Esophagus squamous epithelium (tissue), 5 donors: Measurements from ENCODE around the gene STAT6. TPM values are rescaled to one million over a fixed set of nuclear protein-coding genes. Genes with fewer than 3 reads are reported as not detected.

ENCODE experiments used
- DNase-seq: peaks from one replicate; lab custom pipeline; 2025; lab: John Stamatoyannopoulos, UW
- H3K27ac ChIP-seq, 4 donors: fragments of 200-600 bp; sonication (generic); one replicate each; pipeline ENCODE4 v1.5.1; 2016 to 2019; ENCODE audit warnings: mild to moderate bottlenecking in 1 of 4
- H3K27me3 ChIP-seq, 4 donors: fragments of 200-600 bp; sonication (generic); 1 replicate in 3 of 4; 2 replicates in 1 of 4; pipeline versions ENCODE4 v1.5.1 to v1.6.0; 2017 to 2021; ENCODE audit warnings: antibody characterized with exemption in 1 of 4
- H3K36me3 ChIP-seq, 3 donors: fragments of 200-600 bp; sonication (generic); one replicate each; pipeline ENCODE4 v1.5.1; 2016 to 2019
- H3K4me1 ChIP-seq, 3 donors: fragments of 200-600 bp; sonication (generic); one replicate each; pipeline ENCODE4 v1.5.1; 2017 to 2019
- H3K4me3 ChIP-seq, 4 donors: fragments of 200-600 bp; sonication (generic); 1 replicate in 3 of 4; 2 replicates in 1 of 4; pipeline ENCODE4 v1.5.1; 2016 to 2019; ENCODE audit warnings: mild to moderate bottlenecking in 2 of 4, moderate library complexity in 1 of 4
- H3K9me3 ChIP-seq, 3 donors: fragments of 200-600 bp; sonication (generic); one replicate each; pipeline ENCODE4 v1.5.1; 2016 to 2019
- CTCF ChIP-seq, 6 experiments: fragments of 450-650 bp in 4 of 6; fragments of 200-600 bp in 2 of 6; sonication (generic) in 2 of 6; IDR thresholded peaks; one replicate each; pipeline ENCODE4 v1.5.1; 2016 to 2019; ENCODE audit warnings: antibody characterized with exemption in 6 of 6, mild to moderate bottlenecking in 4 of 6, moderate library complexity in 4 of 6
- POLR2A ChIP-seq, 4 donors: fragments of 450-650 bp; IDR thresholded peaks; one replicate each; pipeline ENCODE4 v1.6.1; 2017; ENCODE audit warnings: antibody characterized with exemption in 4 of 4, mild to moderate bottlenecking in 4 of 4, moderate library complexity in 3 of 4
- WGBS, 2 donors: methylation state at CpG; one replicate each; pipeline ENCODE4 v1.1.5; 2018; 5-methylcytosine and 5-hydroxymethylcytosine counted together
- intact Hi-C: fragments of 100-400 bp; cut with DNase I; formaldehyde crosslinking; loops from one replicate; pipeline ENCODE4 v1.15.0; 2022
- total RNA-seq, 4 donors: library from RNA; depleted of rRNA; stranded (reverse); fragments of >200 nt; gene quantifications; one replicate each; pipeline ENCODE4 v1.1.0, GENCODE V29; 2016
- donor health status: DM: yes; HTN: yes; CAD: no.

The STAT6 gene
- total RNA-seq, 4 donors from 2014 or later: 72.7 to 138 (median 102) TPM

- TF ChIP-seq CTCF (IDR thresholded peaks at IDR 0.05): no peak
- no peak for TF ChIP-seq POLR2A (IDR thresholded peaks at IDR 0.05)
- WGBS, 2 donors: 33 to 39% methylated on average over 2 of the region's 4 CpGs
- peak overlapping the region; percentile 76 to 100 (median 98) for H3K27ac ChIP-seq
- no peak for DNase-seq
- intact Hi-C loops: no loop called here
- no peaks in the 10 kb centered on the region for H3K9me3 ChIP-seq
- H3K27me3 ChIP-seq: no peaks in the 10 kb centered on the region
- peaks cover 19 to 67% (median 28%) of the 10 kb centered on the region in 3 donors for H3K36me3 ChIP-seq
- peaks cover 50 to 89% (median 66%) of the 10 kb centered on the region in 3 donors for H3K4me1 ChIP-seq
- peak overlapping the region in 1 of 4 donors; percentile 38 for H3K4me3 ChIP-seq
Observed at GRCh38 chr12:57092876-57093414, 18.2 kb downstream of the STAT6 start.

- DNase-seq: no peak
- intact Hi-C loops: no loop called here
- peaks cover 54 to 89% (median 66%) of the 10 kb centered on the region in 3 donors for H3K4me1 ChIP-seq
- H3K27me3 ChIP-seq: no peaks in the 10 kb centered on the region
- H3K9me3 ChIP-seq: no peaks in the 10 kb centered on the region
- WGBS, 2 donors: 55 to 57% methylated on average over 4 to 5 of the region's 5 CpGs
- peak overlapping the region in 3 of 4 donors; percentile 97 to 100 (median 98) for H3K27ac ChIP-seq
- H3K4me3 ChIP-seq: peak overlapping the region in 1 of 4 donors; percentile 1
- TF ChIP-seq POLR2A (IDR thresholded peaks at IDR 0.05) (no peak), CTCF (IDR thresholded peaks at IDR 0.05) (no peak)
- H3K36me3 ChIP-seq: peaks cover 15 to 62% (median 28%) of the 10 kb centered on the region in 3 donors
Observed at GRCh38 chr12:57092529-57092862, 18.7 kb downstream of the STAT6 start.

- Histone ChIP-seq H3K27ac (peak overlapping the region; percentile 88 to 100 (median 98)), H3K4me3 (peak overlapping the region in 2 of 4 donors; percentile 85 to 93), H3K4me1 (peaks cover 54 to 89% (median 65%) of the 10 kb centered on the region in 3 donors), H3K36me3 (peaks cover 9 to 56% (median 26%) of the 10 kb centered on the region in 3 donors), H3K9me3 (no peaks in the 10 kb centered on the region), H3K27me3 (no peaks in the 10 kb centered on the region)
- DNase-seq: no peak
- TF ChIP-seq POLR2A (IDR thresholded peaks at IDR 0.05) (no peak), CTCF (IDR thresholded peaks at IDR 0.05) (no peak)
- 70 to 76% methylated on average over 13 to 20 of the region's 25 CpGs for WGBS, 2 donors
- intact Hi-C loops: no loop called here
Observed at GRCh38 chr12:57091638-57092528, 19.3 kb downstream of the STAT6 start.

DNA sequence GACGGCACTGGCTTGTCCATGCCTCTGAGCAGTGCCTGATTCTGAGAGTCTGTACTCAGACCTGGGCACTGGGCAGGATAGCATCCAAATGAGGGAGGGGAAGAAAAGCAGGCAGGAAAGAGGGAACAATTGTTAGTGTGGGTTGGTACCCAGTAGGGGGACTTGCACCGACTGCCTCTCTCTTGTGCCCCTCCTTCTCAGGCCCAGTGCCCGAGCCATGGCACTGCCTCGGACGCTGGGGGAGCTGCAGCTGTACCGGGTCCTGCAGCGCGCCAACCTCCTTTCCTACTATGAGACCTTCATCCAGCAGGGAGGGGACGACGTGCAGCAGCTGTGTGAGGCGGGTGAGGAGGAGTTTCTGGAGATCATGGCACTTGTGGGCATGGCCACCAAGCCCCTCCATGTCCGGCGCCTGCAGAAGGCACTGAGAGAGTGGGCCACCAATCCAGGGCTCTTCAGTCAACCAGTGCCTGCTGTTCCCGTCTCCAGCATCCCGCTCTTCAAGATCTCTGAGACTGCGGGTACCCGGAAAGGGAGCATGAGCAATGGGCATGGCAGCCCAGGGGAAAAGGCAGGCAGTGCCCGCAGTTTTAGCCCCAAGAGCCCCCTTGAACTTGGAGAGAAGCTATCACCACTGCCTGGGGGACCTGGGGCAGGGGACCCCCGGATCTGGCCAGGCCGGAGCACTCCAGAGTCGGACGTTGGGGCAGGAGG lies 20.1 kb downstream of the STAT6 start:
- 34 to 63% methylated on average over 8 to 13 of the region's 22 CpGs for WGBS, 2 donors
- no peaks in the 10 kb centered on the region for H3K9me3 ChIP-seq
- H3K27ac ChIP-seq: peak overlapping the region; percentile 88 to 100 (median 98)
- DNase-seq: no peak
- H3K4me3 ChIP-seq: peak overlapping the region; percentile 85 to 93 (median 86)
- H3K27me3 ChIP-seq: no peaks in the 10 kb centered on the region
- H3K4me1 ChIP-seq: peaks cover 54 to 89% (median 61%) of the 10 kb centered on the region in 3 donors
- intact Hi-C loops: no loop called here
- TF ChIP-seq CTCF (IDR thresholded peaks at IDR 0.05) (peak in 1 of 6 experiments; percentile 5), POLR2A (IDR thresholded peaks at IDR 0.05) (no peak)
- H3K36me3 ChIP-seq: peaks cover 3 to 48% (median 23%) of the 10 kb centered on the region in 3 donors
